Lower leg skin (tissue), 3 donors: Measurements from ENCODE around the gene PLXNC1.

Source experiments
- CTCF ChIP-seq, 3 donors: fragments of 450-650 bp; IDR thresholded peaks; one replicate each; pipeline ENCODE4 v1.5.1; 2016; ENCODE audit warnings: antibody characterized with exemption in 3 of 3, mild to moderate bottlenecking in 3 of 3, moderate library complexity in 2 of 3
- POLR2A ChIP-seq, 2 donors: fragments of 450-650 bp; IDR thresholded peaks; one replicate each; pipeline ENCODE4 v1.6.1; 2016 to 2017; ENCODE audit warnings: antibody characterized with exemption in 2 of 2, mild to moderate bottlenecking in 1 of 2, moderate library complexity in 1 of 2

- TF ChIP-seq POLR2A (IDR thresholded peaks at IDR 0.05) (no peak), CTCF (IDR thresholded peaks at IDR 0.05) (no peak)
Observed at GRCh38 chr12:94261786-94262185, 113.4 kb downstream of the PLXNC1 start.
